Mesangial cell (primary cell): ENCODE results near the gene ERAP2. TPM values are rescaled to one million over a fixed set of nuclear protein-coding genes. Genes with fewer than 3 reads are reported as not detected.

Experiments used
- total RNA-seq: library from RNA; depleted of rRNA; stranded (reverse); fragments of >200 nt; gene quantifications from 2 replicates; pipeline ENCODE4 v1.2.3, GENCODE V29; 2015

Gene ERAP2
- total RNA-seq: 26.7 and 50.1 TPM in 2 replicates

GRCh38 chr5:96876292-96876850, at the start of gene ERAP2:
Gene ERAP2 (plus strand): TSS chr5:96876500. CDS start chr5:96879686, 3,186 bp downstream.

GRCh38 chr5:96935559-96936430, 59.5 kb downstream of the ERAP2 start, which contains the start of gene LNPEP:
Gene LNPEP (plus strand): TSS chr5:96936080. CDS start chr5:96936156, 76 bp downstream.

Other genes with a start within 250 kb of the ERAP2 start
- 62.0 and 83.8 TPM in 2 replicates for gene CAST, start 214.1 kb upstream of the ERAP2 start, total RNA-seq
- gene ERAP1, start 68.6 kb upstream of the ERAP2 start, total RNA-seq: 28.5 and 62.2 TPM in 2 replicates
- gene LNPEP, start 59.6 kb downstream of the ERAP2 start, total RNA-seq: 18.6 and 25.2 TPM in 2 replicates